Activated CD4-positive, alpha-beta T cell treated with anti-CD3 and anti-CD28 coated beads, Interleukin-2, amount 50 U/mL, for 4 hours (primary cell): ENCODE data around the gene GAGE10.

Experiments used
- DNase-seq, 2 experiments: peaks; one replicate each; pipeline ENCODE4 v3.0.0-alpha.2; 2020

The GAGE10 gene, protein sequence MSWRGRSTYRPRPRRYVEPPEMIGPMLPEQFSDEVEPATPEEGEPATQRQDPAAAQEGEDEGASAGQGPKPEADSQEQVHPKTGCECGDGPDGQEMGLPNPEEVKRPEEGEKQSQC

DNA sequence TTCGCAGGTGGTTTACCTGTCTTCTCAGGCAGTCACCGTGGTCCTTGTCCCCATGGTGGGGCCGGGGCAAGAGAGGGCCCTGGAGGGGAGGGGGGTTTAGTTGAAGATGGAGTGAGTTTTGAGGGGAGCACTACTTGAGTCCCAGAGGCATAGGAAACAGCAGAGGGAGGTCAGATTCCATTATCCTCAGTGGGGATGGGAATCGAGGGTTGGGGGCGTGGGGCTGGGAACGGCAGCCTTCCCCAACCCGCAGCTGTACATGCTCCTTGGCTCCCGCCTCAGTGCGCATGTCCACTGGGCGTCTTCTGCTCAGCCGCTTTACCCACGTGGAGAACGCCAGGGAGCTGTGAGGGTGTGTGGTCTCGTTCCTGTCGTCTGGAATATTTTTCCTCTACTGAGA, at the start of gene GAGE10:
Gene GAGE10, plus strand, starts transcription at position 301 of the 400 bp plus-strand sequence. CDS start 1,214 bp downstream, outside the sequence.
- DNase-seq, result no peak

DNA sequence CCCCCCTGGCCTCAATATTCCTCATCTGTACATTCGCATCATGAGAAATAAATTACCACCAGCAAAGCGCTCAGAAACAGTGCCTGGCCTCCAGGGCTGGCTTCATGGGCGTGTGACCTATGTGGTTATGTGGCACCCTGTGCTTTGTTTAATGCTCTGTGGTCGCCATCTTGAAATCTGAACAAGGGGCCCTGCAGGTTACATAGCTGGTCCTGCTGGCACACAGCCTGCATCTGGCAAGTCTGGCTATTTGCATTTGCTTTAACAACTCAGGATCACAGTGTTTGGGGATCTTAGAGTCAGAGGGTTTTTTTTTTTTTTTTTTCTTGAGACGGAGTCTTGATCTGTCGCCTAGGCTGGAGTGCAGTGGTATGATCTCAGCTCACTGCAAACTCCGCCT, 48.8 kb upstream of the GAGE10 start:
- DNase-seq, result no peak

DNA sequence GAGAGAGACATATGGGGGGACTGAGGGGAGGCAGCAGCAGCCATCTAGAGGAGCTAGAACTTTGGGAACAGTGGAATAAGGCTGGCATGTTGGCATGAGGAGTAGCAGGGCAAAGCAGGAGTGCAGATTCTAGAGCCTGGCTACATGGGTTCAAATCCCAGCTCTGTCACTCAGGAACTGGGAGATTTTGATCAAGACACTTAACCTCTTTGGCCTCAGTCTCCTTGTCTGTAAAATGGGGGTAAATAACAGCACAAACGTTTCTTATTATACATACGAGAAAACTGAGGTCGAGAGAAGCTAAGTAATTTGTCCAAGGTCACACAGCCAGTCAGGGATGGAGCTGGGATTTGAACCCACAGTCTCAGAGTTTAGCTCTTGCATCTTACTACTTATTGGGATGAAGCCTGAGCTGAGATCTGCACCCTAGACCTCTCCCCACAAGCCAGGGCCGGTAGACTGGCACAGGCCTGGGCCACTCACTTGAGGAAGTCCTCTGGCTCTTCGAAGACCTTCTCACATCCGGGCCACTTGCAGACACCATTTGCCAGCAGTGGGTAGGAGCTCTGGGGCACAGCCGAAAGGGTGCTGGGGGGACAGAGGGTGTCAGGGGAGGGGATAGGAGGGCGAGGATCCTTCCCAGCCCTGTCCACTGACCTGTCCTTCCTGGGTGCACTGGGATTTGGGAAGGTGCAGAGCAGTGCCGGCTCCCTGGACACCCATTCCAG, 47.0 kb upstream of the GAGE10 start:
- DNase-seq, result no peak

DNA sequence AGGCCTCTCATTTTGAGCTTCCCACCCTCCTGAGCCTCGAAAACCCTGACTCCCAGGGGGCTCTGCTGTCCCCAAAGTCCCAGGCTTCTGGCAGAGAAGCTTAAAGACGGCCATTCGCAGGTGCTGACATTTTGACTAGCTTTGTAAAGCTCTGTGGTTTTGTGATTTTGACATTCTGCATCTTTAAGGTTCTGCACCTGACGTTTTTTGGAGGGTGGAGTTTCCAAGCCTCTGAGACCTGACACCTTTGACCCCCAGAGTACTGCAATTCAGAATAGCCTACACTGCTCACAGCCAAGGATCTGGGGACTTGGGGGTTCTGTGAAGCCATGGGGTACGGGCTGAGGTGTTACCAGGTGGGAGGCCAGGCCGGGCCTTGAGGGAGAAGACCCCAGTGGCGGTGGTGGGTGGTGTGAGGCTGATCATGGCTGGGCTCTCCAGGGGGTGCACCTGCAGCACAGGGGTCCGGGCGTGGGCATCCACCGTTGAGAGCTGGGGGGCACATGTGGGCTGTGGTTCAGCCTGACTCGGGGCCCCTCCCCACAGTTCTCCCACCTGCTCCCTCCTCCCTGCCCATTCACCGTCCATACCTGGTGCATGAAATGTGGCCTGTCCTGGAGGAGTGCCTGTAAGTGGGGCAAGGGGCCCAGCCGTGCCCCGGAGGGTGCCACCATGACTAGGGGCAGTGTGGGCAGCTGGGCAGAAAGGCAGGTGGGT, 46.2 kb upstream of the GAGE10 start:
- DNase-seq, result no peak

DNA sequence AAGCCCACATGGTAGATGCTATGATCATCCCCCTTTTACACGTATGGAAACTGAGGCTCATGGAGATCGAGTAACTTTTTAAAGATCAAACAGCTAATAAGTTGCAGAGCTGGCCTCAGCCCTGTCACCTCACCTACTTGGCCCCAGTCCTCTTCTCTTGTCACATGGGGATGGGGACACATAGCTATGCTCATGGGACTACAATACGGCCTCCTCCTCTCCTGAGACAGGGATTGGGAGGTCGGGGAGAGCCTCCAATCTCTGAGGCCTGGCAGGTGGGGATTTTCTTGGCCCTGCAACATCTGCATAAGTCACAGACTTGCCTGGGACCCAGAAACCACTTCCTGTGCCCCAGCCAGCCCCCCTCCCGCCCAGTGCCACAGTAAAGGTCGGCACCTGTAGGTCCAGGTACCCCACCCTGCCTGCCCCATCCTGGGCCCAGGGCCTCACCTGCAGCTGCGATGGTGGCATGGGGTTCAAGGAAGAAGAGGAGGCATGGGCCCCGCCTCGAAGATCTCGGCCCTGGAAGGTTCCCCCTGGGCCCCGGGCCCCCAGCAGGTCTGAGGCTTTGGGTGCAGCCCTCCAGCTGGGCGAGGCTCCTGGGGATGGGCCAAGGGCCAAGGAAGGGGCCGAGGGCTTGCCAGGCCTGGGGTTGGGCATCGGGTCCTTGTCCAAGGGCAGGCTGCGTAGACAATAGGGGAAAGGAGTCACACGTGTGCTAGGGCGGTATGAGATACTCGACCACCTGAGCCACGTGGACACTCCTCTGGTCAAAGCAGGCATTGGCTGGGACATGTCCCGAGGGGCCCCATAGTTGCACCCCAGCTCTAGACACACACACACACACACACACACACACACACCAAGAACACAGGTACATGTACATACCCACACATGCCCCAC, 45.3 kb upstream of the GAGE10 start:
- no peak for DNase-seq

DNA sequence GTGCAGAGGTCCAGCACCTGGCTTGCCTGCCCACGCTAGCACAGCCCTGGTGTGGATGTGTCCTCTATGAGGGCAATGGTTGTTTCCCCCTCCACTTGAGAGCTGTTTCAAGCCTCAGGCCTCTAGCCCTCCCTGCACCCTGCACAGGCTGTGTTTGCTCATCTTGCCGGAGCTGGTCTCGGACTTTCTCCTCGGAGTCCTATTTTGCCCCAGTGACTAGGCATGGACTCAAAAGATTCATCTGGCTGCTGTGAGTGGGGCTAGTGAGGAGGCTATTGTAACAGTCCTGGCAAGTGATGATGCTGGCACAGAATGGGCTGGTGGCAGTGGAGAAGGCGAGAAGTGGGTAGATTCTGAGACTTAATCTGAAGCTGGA, 44.7 kb upstream of the GAGE10 start:
- DNase-seq, result no peak

DNA sequence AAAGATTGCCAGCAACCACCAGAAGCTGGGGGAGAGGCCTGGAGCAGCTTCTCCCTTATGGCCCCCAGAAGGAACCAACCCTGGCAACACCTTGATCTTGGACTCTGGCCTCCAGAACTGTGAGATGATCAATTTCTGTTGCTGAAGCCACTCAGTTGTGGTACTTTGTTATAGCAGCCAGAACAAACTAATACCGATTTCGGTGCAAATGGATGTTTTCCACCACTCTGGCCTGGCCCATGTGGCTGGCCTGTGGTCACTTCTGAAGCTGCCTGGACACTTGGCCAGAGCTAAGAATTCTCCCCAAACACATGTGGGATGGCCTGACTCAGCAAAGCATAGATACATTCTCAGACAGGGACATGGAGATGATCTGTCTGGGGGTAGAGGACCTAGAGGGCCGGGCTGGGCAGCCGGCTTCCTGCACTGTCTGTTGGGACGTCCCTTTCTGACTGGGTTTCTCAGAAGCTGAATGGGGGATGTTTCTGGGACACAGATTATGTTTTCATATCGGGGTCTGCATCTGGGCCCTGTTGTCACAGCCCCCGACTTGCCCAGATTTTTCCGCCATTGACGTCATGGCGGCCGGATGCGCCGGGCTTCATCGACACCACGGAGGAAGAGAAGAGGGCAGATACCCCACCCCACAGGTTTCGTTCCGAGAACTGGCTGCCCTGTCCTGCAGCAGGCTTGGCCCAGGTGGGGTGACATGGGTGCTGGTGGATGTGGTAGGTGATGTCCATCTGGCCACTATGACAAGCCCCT, 43.0 kb upstream of the GAGE10 start:
- DNase-seq, result no peak

DNA sequence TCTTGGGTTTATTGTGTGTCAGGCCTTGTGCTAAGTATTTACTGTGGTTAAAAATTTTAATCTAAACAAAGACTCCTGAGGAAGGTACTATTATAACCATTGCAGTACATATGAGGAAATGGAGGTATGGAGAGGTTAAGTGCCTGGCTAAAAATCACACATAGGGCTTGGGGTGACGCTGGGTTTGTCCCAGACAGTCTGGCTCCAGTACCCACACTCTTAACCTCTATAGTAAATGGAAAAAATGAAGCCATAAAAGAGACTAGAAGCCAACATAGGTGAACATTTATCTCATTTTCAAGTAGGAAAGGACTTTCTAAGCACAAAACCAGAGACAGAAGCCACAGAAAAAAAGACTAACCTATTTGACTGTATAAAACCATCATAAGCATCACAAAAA, 40.8 kb upstream of the GAGE10 start:
- DNase-seq, result no peak

DNA sequence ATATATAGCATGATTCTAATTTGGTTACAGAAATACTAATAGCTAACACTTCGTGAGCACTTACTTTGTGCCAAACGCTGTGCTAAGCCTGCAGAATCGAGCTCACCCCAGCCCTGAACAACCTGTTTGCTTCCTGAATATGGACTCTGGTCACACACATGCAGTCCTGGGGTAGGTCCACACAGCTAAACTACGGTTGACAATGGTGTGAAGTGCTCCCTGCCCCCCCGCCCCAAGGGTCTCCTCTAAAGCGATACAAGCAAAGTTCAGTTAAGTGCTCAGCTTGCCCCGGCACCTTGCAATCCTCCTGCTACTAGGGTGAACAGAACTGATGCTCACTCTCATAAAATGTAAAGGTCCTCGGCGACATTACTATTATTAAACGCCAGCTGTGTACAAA, 39.8 kb upstream of the GAGE10 start:
- no peak for DNase-seq

DNA sequence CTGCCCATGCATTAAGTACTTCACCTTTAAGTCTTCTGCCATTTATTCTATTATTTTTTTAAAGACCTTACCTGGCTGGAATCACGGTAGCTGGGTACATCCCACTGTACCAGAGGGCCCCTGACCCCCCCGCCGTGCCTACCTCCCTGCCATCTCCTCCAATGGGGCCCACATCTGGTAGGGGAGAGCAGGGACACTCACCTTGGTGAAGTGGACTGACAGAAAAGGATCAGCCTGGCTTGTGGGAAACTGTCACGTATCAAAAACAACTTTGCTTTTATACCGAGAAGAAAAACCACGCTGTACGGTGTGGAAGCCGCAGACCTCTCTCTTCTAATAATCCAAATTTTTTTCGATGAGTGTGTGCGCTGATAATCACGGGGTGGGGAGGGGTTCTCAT, 39.0 kb upstream of the GAGE10 start, which contains the start of gene FOXP3:
Gene FOXP3, minus strand, starts transcription at position 251 of the 400 bp plus-strand sequence. CDS start 6,205 bp downstream, outside the sequence.
- no peak for DNase-seq

DNA sequence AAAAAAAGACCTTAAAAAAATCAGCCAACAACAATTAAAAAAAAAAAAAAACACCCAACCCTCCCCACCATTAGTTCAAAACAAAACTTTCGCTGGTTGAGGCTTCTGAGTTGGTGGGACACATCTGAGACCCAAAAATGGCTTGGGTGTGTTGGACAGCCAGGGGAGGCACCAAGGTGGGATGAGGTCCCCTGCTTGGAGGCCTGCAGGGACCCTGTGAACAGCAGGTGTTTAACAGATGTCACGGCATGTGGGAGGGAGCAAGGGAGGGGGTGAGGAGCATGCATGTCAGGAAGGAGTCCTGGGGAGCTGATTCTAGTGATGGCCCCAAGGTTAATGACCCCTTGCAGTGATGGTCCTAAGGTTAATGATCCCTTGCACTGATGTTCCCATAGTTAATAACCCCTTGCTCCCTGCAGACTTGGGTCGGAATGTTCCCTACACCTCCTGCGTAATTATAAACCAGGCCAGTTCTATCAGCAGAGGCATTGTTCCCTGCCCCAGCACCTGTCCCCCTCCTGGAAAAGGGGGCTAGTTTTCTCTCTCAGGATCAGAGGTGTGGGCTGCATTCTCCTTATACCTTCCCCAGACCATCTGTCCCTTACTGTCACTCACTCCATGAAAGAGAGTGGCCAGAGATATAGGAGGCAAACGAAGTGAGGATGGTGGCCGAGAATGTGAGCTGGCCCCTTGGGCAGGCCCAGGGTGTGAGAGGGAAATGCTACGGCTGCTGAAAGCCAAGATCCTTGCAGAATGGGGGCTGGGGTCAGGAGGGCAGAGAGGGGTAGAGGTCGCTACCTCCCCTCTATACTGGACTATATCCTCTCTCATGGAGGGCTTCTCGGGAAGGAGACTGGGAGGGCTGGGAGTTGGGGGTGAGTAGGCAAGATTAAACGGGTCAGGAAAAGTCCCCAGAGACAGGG, 36.7 kb upstream of the GAGE10 start:
- DNase-seq, result no peak

DNA sequence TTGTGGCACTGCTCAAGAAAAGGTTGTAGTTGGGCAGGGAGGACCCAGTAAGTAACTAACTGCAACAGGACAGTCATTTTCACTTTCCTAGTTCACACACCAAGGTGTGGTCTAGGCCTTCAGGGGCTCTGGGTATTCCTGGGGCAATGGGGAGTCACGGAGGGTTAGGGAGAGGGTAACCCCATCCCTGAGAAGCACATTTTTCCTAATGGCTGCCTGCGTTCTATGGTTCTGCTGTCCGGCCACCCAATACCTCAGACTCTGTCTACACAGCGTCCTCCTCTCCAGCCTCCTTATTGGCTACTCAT, 34.8 kb upstream of the GAGE10 start:
- no peak for DNase-seq

DNA sequence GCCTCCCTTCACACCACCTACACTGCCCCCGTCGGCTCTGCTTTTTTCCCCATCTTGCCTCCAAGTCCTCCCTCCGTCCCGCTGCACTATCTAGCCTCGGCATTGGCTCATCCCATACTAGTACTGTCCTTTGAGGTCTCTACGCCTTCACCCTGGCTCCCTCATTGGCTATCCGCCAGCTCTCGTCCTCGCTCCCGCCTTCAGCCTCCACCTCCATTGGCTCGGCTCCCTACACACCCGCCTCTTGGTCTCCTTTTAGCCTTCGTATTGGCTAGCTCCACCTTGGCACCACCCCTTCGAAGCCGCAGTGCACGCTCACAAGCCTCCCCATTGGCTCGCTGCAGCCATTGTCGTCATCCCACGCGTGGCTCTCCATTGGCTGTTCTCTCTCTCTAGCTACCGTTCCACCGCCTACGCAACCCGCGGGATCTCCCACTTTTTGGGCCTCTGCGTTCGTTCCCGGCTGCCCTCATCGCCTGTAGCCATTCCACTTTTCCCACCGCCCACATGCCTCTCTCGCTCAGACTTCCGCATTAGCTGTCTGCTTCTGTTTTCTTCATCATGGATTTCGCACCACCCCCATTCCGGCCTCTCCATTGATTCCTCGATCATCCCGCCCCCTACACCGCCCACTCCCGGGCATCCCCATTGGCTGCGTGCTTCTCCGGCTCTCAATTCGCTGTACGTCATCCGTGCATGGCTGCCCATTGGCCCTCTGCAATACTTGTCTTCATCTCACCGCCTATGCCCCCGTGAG, 34.3 kb upstream of the GAGE10 start:
- peak; percentile 93 to 95 for DNase-seq

DNA sequence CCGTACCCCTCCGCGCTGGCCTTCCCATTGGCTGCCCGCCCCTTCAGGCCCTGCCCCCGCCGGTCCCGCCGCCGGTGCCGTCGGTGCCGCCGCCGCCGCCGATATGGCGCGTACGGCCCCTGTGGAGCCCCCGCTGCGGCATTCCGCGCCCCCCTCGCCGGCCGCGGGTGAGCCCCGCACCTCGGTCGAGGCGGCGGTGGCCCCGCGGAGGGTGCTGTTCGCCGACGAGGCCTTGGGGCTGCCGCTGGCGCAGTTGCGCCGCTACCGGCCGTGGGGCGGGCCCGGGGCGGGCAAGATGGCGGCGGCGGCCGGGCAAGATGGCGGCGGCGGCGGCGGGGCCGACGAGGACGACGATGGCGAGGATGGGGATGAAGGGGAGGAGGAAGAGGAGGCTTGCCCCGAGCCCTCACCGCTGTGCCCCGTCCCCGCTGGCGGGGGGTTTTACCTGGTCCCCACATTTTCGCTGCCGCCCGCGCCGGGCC, 33.6 kb upstream of the GAGE10 start, which contains the start of gene PPP1R3F:
Gene PPP1R3F, plus strand, starts transcription at position 27 of the 482 bp plus-strand sequence. Its CDS starts 77 bp downstream, at position 104.
- peak in 1 of 2 experiments; percentile 25 for DNase-seq

DNA sequence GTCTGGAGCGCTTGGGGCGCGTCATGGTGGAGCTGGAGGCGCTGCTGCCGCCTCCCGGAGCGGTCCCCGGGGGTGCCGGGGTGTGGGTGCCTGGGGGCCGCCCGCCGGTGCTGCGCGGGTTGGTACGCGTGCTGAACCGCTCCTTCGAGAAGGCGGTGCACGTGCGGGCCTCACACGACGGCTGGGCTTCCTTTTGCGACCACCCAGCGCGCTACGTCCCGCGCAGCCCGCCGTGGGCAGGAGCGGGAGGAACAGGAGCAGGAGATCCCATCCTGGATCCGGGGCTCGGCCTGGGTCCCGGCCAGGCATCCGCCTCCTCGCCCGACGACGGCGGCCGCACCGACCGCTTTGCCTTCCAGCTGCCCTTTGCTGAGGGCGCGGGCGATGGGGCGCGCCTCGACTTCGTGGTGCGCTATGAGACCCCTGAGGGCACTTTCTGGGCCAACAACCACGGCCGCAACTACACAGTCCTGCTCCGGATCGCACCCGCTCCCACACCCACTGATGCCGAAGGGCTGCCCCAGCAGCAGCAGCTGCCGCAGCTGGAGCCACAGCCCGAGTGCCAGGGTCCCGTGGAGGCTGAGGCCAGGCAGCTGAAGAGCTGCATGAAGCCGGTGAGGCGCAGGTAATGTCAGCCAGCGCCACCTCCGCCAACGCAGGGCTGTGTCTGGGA, 33.1 kb upstream of the GAGE10 start:
- DNase-seq, result no peak

DNA sequence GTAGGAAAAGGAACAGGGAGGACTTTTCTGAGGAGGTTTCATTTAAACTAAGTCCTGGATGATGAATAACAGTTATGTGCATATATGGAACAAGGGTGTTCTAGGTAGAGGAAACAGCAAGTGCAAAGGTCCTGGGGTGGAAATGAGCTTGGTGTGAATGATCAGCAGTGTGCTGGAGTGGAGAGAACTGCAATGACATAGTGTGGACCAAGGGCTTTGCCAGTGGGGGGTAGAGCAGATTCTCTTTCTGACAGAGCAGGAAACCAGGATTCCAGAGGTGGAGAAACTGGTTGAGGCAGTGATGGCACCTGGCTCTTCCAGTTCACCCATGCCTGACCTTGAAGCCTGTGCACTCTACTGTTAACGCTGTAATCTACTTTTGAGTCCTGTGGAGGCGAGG, 32.1 kb upstream of the GAGE10 start:
- DNase-seq, result no peak

DNA sequence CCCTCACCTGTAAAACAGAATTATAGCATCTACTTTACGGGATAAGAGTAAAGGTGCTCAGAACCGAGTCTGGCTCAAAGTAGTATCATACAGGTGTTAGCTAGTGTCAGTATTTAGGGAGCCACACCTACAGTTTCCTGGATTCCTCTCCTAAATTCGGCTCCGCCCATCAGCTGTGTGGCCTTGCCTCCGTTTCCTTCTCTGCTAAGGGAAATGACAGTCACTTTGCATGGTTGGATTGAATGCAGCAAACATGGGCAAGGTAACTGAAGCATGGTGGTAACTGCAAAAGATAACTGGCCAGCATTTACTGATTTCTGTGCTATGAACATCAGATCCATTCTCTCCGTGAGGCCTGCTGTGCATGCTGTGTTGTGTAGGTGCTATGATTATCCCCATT, 31.0 kb upstream of the GAGE10 start:
- no peak for DNase-seq

DNA sequence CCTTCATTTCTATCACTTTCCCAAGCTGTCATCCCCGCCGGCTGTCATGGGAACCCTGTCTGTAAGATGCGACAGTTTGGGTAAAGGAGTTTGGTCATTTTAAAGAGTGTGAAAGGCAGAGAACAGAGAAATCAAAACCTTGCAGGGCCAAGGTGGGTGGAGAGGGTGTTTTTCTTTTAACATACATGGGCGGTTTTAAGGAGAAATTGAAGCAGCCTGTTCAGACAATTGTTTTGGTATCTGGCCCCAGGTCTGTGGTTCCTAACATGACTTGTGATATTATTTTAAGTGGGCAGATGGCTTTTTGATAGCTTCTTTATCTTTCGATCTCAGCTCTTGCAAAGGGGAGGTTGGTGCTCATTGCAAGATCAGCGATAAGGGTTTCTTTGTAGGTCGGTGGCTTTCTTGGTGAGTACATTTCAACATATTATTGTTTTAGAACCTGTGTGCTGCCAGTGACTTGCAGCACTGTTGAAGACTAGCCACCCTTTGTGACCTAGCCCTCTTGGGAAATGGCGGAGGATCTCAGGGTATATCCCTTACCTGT, 30.2 kb upstream of the GAGE10 start:
- no peak for DNase-seq

DNA sequence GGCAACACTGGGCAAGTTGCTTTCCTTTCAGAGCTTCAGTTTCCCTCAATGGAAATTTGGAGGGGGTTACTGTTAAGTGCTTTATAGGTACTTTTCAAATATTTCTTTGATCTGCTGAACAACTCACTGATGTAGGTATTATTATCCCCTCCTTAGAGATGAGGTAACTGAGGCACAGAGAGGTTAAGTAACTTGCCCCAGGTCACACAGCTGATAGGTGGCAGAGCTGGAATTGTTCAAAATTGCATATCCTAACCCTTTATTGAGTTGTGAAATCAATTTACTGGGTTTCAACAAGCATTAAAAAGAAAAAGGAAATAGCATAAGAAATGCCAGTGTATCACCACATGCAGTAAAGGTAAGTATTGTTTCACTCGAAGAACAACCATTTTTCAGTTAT, 27.2 kb upstream of the GAGE10 start:
- no peak for DNase-seq
